HT1080 (cell line): ENCODE measurements around the gene GPX4. TPM values are rescaled to one million over a fixed set of nuclear protein-coding genes. Genes with fewer than 3 reads are reported as not detected.

ENCODE experiments used
- DNase-seq: peaks from one replicate; pipeline ENCODE4 v3.0.0-alpha.2; 2015; ENCODE audit warnings: low read depth
- total RNA-seq: library from RNA; depleted of rRNA; stranded (reverse); fragments of >200 nt; shearing (Covaris generic); gene quantifications from 2 replicates; pipeline ENCODE4 v1.2.3, GENCODE V29; 2014

GPX4 gene
- total RNA-seq, 1 experiment from 2014 or later, result 221 TPM

- peak; percentile 98 for DNase-seq
Measured at GRCh38 chr19:1102407-1103131, 1.2 kb upstream of the GPX4 start.

- DNase-seq, result peak; percentile 44
Measured at GRCh38 chr19:1103132-1103707, 574 bp upstream of the GPX4 start.

GRCh38 chr19:1104311-1105007 lies 665 bp downstream of the GPX4 start:
- peak; percentile 42 for DNase-seq

- DNase-seq, result no peak
Measured at GRCh38 chr19:1105008-1105872, 1.4 kb downstream of the GPX4 start.

GRCh38 chr19:1105873-1106840 lies 2.4 kb downstream of the GPX4 start:
- no peak for DNase-seq

GRCh38 chr19:1106841-1107660 lies 3.3 kb downstream of the GPX4 start:
- DNase-seq, result no peak

- DNase-seq, result no peak
Measured at GRCh38 chr19:1107661-1108261, 4.0 kb downstream of the GPX4 start.

- no peak for DNase-seq
Measured at GRCh38 chr19:1108291-1109031, 4.7 kb downstream of the GPX4 start.

GRCh38 chr19:1109032-1109551 lies 5.3 kb downstream of the GPX4 start:
- no peak for DNase-seq

- DNase-seq, result no peak
Measured at GRCh38 chr19:1109697-1110671, 6.2 kb downstream of the GPX4 start.

GRCh38 chr19:1110809-1111640 lies 7.2 kb downstream of the GPX4 start:
- no peak for DNase-seq

- DNase-seq, result no peak
Measured at GRCh38 chr19:1111641-1112267, 8.0 kb downstream of the GPX4 start.

- no peak for DNase-seq
Measured at GRCh38 chr19:1112268-1113029, 8.7 kb downstream of the GPX4 start.
